Esophagus squamous epithelium (tissue), 5 donors: ENCODE results near the gene RMDN2. TPM values are rescaled to one million over a fixed set of nuclear protein-coding genes. Genes with fewer than 3 reads are reported as not detected.
"Not testable (repeated sequence)": the region's sequence is repeated elsewhere in the genome, so short reads cannot be mapped to it uniquely, and the experiment has no call there.

Experiments
- DNase-seq: peaks from one replicate; lab custom pipeline; 2025; lab: John Stamatoyannopoulos, UW
- H3K27ac ChIP-seq, 4 donors: fragments of 200-600 bp; sonication (generic); one replicate each; pipeline ENCODE4 v1.5.1; 2016 to 2019; ENCODE audit warnings: mild to moderate bottlenecking in 1 of 4
- H3K27me3 ChIP-seq, 4 donors: fragments of 200-600 bp; sonication (generic); 1 replicate in 3 of 4; 2 replicates in 1 of 4; pipeline versions ENCODE4 v1.5.1 to v1.6.0; 2017 to 2021; ENCODE audit warnings: antibody characterized with exemption in 1 of 4
- H3K36me3 ChIP-seq, 3 donors: fragments of 200-600 bp; sonication (generic); one replicate each; pipeline ENCODE4 v1.5.1; 2016 to 2019
- H3K4me1 ChIP-seq, 3 donors: fragments of 200-600 bp; sonication (generic); one replicate each; pipeline ENCODE4 v1.5.1; 2017 to 2019
- H3K4me3 ChIP-seq, 4 donors: fragments of 200-600 bp; sonication (generic); 1 replicate in 3 of 4; 2 replicates in 1 of 4; pipeline ENCODE4 v1.5.1; 2016 to 2019; ENCODE audit warnings: mild to moderate bottlenecking in 2 of 4, moderate library complexity in 1 of 4
- H3K9me3 ChIP-seq, 3 donors: fragments of 200-600 bp; sonication (generic); one replicate each; pipeline ENCODE4 v1.5.1; 2016 to 2019
- CTCF ChIP-seq, 6 experiments: fragments of 450-650 bp in 4 of 6; fragments of 200-600 bp in 2 of 6; sonication (generic) in 2 of 6; IDR thresholded peaks; one replicate each; pipeline ENCODE4 v1.5.1; 2016 to 2019; ENCODE audit warnings: antibody characterized with exemption in 6 of 6, mild to moderate bottlenecking in 4 of 6, moderate library complexity in 4 of 6
- POLR2A ChIP-seq, 4 donors: fragments of 450-650 bp; IDR thresholded peaks; one replicate each; pipeline ENCODE4 v1.6.1; 2017; ENCODE audit warnings: antibody characterized with exemption in 4 of 4, mild to moderate bottlenecking in 4 of 4, moderate library complexity in 3 of 4
- WGBS, 2 donors: methylation state at CpG; one replicate each; pipeline ENCODE4 v1.1.5; 2018; 5-methylcytosine and 5-hydroxymethylcytosine counted together
- intact Hi-C: fragments of 100-400 bp; cut with DNase I; formaldehyde crosslinking; loops from one replicate; pipeline ENCODE4 v1.15.0; 2022
- total RNA-seq, 4 donors: library from RNA; depleted of rRNA; stranded (reverse); fragments of >200 nt; gene quantifications; one replicate each; pipeline ENCODE4 v1.1.0, GENCODE V29; 2016
- donor health status: DM: yes; HTN: yes; CAD: no.

RMDN2 gene
- total RNA-seq, 4 donors from 2014 or later = 3.4 to 7.8 (median 4.7) TPM

- H3K27ac ChIP-seq = no peak overlapping the region
- no peaks in the 10 kb centered on the region for H3K27me3 ChIP-seq
- no peak overlapping the region for H3K4me3 ChIP-seq
- intact Hi-C loops = no loop called here
- no peak for DNase-seq
- H3K36me3 ChIP-seq = no peaks in the 10 kb centered on the region
- 95% methylated on average over 2 of the region's 2 CpGs for WGBS, 2 donors
- TF ChIP-seq POLR2A (IDR thresholded peaks at IDR 0.05) (no peak), CTCF (IDR thresholded peaks at IDR 0.05) (no peak)
- peaks cover 0 to 7% (median 0%) of the 10 kb centered on the region in 3 donors for H3K9me3 ChIP-seq
- no peaks in the 10 kb centered on the region for H3K4me1 ChIP-seq
Observed at GRCh38 chr2:37944268-37944667, 19.2 kb downstream of the RMDN2 start.

- TF ChIP-seq POLR2A (IDR thresholded peaks at IDR 0.05) (no peak), CTCF (IDR thresholded peaks at IDR 0.05) (no peak)
- intact Hi-C loops = no loop called here
- DNase-seq = no peak
- Histone ChIP-seq H3K4me1 (no peaks in the 10 kb centered on the region), H3K4me3 (no peak overlapping the region), H3K36me3 (no peaks in the 10 kb centered on the region), H3K9me3 (no peaks in the 10 kb centered on the region), H3K27ac (no peak overlapping the region), H3K27me3 (no peaks in the 10 kb centered on the region)
- 88 to 100% methylated on average over 1 of the region's 1 CpG for WGBS, 2 donors
Observed at GRCh38 chr2:37947306-37947705, 22.2 kb downstream of the RMDN2 start.

GRCh38 chr2:37962018-37962739 lies 37.1 kb downstream of the RMDN2 start:
- DNase-seq, intact Hi-C loops, H3K4me3 ChIP-seq, H3K27me3 ChIP-seq, H3K4me1 ChIP-seq, H3K27ac ChIP-seq, H3K36me3 ChIP-seq, H3K9me3 ChIP-seq: not testable (repeated sequence)
- 60% methylated on average over 2 of the region's 7 CpGs; no CpG with 5 or more reads in 1 of the 2 donors for WGBS, 2 donors

GRCh38 chr2:37962740-37963121 lies 37.6 kb downstream of the RMDN2 start:
- H3K27ac ChIP-seq, H3K27me3 ChIP-seq, H3K36me3 ChIP-seq, H3K9me3 ChIP-seq, H3K4me1 ChIP-seq, H3K4me3 ChIP-seq, intact Hi-C loops, DNase-seq: not testable (repeated sequence)
- 67 to 85% methylated on average over 6 to 9 of the region's 9 CpGs for WGBS, 2 donors

- WGBS, 2 donors = 89 to 91% methylated on average over 7 to 9 of the region's 33 CpGs
- H3K36me3 ChIP-seq, intact Hi-C loops, H3K4me3 ChIP-seq, H3K9me3 ChIP-seq, H3K27ac ChIP-seq, H3K27me3 ChIP-seq, DNase-seq, H3K4me1 ChIP-seq: not testable (repeated sequence)
Observed at GRCh38 chr2:37963901-37964300, 38.8 kb downstream of the RMDN2 start.

GRCh38 chr2:37966326-37966725 lies 41.2 kb downstream of the RMDN2 start:
- no peak overlapping the region for H3K27ac ChIP-seq
- TF ChIP-seq CTCF (IDR thresholded peaks at IDR 0.05) (no peak), POLR2A (IDR thresholded peaks at IDR 0.05) (no peak)
- no peak for DNase-seq
- H3K4me1 ChIP-seq = no peaks in the 10 kb centered on the region
- H3K27me3 ChIP-seq = no peaks in the 10 kb centered on the region
- no peaks in the 10 kb centered on the region for H3K36me3 ChIP-seq
- no peaks in the 10 kb centered on the region for H3K9me3 ChIP-seq
- WGBS, 2 donors = 87 to 91% methylated on average over 3 of the region's 3 CpGs
- intact Hi-C loops = no loop called here
- no peak overlapping the region for H3K4me3 ChIP-seq

- no peak for DNase-seq
- H3K27me3 ChIP-seq = no peaks in the 10 kb centered on the region
Observed at GRCh38 chr2:37969731-37970130, 44.6 kb downstream of the RMDN2 start.

More at GRCh38 chr2:37969731-37970130, 44.6 kb downstream of the RMDN2 start:
- Histone ChIP-seq H3K4me3 (no peak overlapping the region), H3K9me3 (no peaks in the 10 kb centered on the region), H3K36me3 (no peaks in the 10 kb centered on the region), H3K27ac (no peak overlapping the region), H3K4me1 (peaks cover 0 to 4% (median 0%) of the 10 kb centered on the region in 3 donors)
- TF ChIP-seq CTCF (IDR thresholded peaks at IDR 0.05) = no peak
- no peak for TF ChIP-seq POLR2A (IDR thresholded peaks at IDR 0.05)
- intact Hi-C loops = no loop called here
